ENCODE measurements around the gene YWHAG. TPM values are rescaled to one million over a fixed set of nuclear protein-coding genes. Genes with fewer than 3 reads are reported as not detected.
"Not testable (repeated sequence)": the region's sequence is repeated elsewhere in the genome, so short reads cannot be mapped to it uniquely, and the experiment has no call there.

Gene YWHAG
- total RNA-seq, 1 donor from 2014 or later, result 97.1 TPM

DNA sequence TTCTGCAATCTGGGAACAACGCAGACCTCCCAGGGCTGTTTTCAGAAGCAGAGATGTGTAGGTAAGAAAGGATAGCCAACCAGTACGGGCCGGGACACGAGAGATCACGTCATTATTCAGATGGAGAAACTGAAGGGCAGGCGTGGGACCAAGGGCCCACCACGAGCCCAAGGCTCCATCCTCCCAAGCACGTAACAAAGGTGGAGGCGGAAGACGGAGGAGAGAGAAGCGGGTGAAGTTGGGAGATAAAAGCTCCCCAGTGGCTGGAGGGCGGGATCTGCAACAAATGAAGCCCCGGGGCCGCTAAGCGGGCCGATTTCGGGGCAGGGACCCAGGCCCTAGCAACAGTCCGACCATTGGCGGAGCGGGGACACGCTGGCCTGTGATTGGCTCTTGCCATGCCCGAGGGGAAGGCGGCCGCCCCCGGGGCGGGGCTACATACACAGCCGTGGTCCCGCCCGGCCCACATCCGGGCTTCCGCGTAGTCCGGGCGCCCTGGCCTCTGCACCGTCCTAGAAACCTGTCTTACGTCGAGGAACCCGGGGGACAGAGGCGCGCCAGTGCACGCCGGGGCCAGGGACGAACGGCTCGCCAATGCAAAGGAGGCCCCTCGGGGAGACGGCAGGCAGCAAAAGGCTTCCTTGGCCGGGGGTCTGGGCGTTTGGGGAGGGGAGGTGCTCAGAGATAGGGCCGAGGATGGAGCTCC lies 40.9 kb downstream of the YWHAG start:
- ATAC-seq (peak; percentile 97), DNase-seq (peak; percentile 99)
- Histone ChIP-seq H3K36me3 (peaks cover 4% of the 10 kb centered on the region), H3K4me1 (peaks cover 17% of the 10 kb centered on the region), H3K27me3 (ENCODE audit: low read depth) (no peaks in the 10 kb centered on the region), H3K27ac (peak overlapping the region; percentile 96), H3K4me3 (peak overlapping the region; percentile 88), H3K9me3 (no peaks in the 10 kb centered on the region)
- TF ChIP-seq, protein P1, sequence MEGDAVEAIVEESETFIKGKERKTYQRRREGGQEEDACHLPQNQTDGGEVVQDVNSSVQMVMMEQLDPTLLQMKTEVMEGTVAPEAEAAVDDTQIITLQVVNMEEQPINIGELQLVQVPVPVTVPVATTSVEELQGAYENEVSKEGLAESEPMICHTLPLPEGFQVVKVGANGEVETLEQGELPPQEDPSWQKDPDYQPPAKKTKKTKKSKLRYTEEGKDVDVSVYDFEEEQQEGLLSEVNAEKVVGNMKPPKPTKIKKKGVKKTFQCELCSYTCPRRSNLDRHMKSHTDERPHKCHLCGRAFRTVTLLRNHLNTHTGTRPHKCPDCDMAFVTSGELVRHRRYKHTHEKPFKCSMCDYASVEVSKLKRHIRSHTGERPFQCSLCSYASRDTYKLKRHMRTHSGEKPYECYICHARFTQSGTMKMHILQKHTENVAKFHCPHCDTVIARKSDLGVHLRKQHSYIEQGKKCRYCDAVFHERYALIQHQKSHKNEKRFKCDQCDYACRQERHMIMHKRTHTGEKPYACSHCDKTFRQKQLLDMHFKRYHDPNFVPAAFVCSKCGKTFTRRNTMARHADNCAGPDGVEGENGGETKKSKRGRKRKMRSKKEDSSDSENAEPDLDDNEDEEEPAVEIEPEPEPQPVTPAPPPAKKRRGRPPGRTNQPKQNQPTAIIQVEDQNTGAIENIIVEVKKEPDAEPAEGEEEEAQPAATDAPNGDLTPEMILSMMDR (IDR thresholded peaks at IDR 0.05), result no peak
- intact Hi-C loops (cut with DNase I), result no loop called here

DNA sequence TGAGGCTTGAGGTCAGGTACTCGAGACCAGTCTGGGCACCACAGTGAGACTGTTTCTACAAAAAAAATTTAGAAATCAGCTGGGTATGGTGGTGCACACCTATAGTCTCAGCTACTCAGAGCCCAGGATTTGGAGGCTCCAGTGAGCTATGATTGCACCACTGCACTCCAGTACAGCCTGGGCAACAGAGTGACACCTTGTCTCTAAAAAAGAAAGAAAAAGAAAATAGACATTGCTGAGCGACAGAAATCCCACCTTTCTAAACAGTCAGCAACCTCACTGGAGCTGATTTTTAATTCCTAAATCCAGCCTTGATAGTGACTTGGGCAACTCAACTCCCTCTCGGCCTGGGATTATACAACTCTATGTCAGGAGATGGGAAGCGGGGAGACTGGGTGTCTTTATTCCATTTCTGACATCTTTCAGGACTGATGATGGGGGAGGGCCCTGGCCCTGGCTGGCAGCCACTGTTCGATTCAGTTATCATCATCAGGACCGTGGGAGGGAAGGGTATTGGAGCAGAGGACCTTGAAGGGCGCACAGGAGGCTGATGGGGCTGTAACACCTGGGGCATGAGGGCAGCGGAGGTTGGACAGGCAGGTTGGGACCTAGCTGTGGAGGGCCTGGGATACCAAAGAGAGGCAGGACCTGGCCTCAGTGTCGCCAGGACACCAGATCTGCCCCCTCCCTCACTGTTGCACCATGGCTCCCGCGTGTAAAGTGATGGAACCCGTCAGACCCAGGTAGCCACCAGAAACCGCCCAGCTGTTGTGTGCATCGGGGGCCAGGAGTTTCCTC lies 41.6 kb downstream of the YWHAG start:
- Histone ChIP-seq H3K27me3 (ENCODE audit: low read depth) (no peaks in the 10 kb centered on the region), H3K9me3 (no peaks in the 10 kb centered on the region), H3K4me3 (peak overlapping the region; percentile 88), H3K4me1 (peaks cover 12% of the 10 kb centered on the region), H3K27ac (peak overlapping the region; percentile 96), H3K36me3 (peaks cover 2% of the 10 kb centered on the region)
- intact Hi-C loops (cut with DNase I), result no loop called here
- ATAC-seq (no peak), DNase-seq (peak; percentile 3)
- TF ChIP-seq, protein P1 (IDR thresholded peaks at IDR 0.05), result no peak

DNA sequence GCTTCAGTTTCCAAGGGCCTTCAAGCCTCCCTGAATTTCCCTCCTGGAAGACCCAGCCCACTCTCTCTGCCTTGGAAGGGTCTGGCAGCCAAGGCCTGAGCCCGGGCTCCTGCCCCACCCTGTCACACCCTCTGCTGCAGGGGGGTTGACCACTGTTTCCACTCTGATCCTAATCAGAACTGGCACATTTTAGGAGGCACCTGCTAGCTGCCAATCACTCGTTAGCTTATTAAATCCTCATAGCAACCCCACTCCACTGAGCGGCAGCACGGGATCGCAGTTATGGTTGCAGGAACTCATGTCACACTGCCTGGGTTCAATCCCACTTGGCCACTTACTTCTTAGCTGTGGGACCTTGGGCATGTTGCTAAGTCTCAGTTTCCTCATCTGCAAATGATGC lies 43.4 kb downstream of the YWHAG start:
- TF ChIP-seq, protein P1 (IDR thresholded peaks at IDR 0.05), result no peak
- Histone ChIP-seq H3K27ac (no peak overlapping the region), H3K36me3 (no peaks in the 10 kb centered on the region), H3K4me3 (no peak overlapping the region), H3K9me3 (no peaks in the 10 kb centered on the region), H3K4me1 (peaks cover 12% of the 10 kb centered on the region), H3K27me3 (ENCODE audit: low read depth) (no peaks in the 10 kb centered on the region)
- intact Hi-C loops (cut with DNase I), result no loop called here
- ATAC-seq, result no peak
- DNase-seq, result peak; percentile 53

DNA sequence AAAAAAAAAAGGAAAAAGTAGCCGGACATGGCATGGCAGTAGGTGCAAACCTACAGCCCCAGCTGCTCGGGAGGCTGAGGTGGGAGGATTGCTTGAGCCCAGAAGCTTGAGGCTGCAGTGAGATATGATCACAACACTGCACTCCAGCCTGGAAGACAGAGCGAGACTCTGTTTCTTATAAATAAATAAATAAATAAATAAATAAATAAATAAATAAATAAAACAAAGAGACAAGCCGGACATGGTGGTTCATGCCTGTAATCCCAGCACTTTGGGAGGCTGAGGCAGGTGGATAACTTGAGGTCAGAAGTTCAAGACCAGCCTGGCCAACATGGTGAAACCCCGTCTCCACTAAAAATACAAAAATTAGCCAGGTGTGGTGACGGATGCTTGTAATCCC lies 44.1 kb downstream of the YWHAG start:
- H3K27me3 ChIP-seq (ENCODE audit: low read depth); H3K27ac ChIP-seq; intact Hi-C loops (cut with DNase I); ATAC-seq; H3K4me3 ChIP-seq; H3K9me3 ChIP-seq; H3K36me3 ChIP-seq; DNase-seq: not testable (repeated sequence)
- peaks cover 12% of the 10 kb centered on the region for H3K4me1 ChIP-seq

DNA sequence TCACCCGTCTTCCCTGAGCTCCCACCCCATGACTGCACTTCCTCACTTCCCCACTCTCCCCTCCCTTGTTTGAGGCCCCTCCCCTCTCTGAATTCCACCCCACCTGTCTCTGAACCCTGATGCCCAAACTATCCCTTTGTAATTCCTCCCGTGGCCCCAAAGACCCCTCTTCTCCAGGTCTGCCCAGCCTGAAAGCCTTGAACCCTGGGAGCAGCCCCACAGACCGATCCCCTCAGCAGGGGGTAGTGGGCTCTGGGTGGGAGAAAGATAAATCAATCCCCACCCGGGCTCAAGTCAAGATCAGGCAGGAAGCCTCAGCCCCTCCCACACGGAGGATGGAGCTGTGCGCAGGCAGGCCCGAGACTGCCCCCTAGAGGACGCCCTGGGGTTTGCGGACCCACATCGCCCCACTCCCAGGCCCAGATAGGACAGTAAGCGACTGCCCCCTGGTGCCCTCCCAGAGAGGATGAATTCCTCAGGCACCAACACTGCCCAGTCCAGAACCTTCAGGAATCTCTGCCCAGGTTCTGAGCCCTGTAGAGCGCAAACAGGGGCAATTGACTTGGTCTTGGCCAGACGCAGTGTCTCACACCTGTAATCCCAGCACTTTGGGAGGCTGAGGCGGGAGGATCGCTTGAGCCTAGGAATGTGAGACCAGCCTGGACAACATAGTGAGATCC lies 44.6 kb downstream of the YWHAG start:
- Histone ChIP-seq H3K36me3 (no peaks in the 10 kb centered on the region), H3K4me3 (no peak overlapping the region), H3K27ac (no peak overlapping the region), H3K27me3 (ENCODE audit: low read depth) (no peaks in the 10 kb centered on the region), H3K4me1 (peaks cover 7% of the 10 kb centered on the region), H3K9me3 (no peaks in the 10 kb centered on the region)
- ATAC-seq (peak; percentile 82 to 92), DNase-seq (peak; percentile 96)
- intact Hi-C loops (cut with DNase I), result no loop called here
- TF ChIP-seq, protein P1 (IDR thresholded peaks at IDR 0.05), result peak; percentile 100

DNA sequence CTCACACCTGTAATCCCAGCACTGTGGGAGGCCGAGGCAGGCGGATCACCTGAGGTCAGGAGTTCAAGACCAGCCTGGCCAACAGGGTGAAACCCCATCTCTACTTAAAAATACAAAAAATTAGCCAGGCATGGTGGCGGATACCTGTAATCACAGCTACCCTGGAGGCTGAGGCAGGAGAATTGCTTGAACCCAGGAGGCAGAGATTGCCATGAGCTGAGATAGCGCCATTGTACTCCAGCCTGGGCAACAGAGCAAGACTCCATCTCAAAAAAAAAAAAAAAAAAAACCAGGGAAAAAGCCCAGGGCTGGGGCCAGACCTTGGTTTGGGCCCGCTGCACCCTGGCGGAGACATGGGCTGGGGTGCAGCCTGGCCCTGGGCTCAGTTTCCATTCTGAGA lies 47.0 kb downstream of the YWHAG start:
- H3K4me3 ChIP-seq; H3K4me1 ChIP-seq; H3K9me3 ChIP-seq; H3K27me3 ChIP-seq (ENCODE audit: low read depth); H3K36me3 ChIP-seq; H3K27ac ChIP-seq; DNase-seq; intact Hi-C loops (cut with DNase I); ATAC-seq: not testable (repeated sequence)

Measured in lower lobe of right lung (tissue), 2 donors.